ENCODE results near the gene JMJD8. TPM values are rescaled to one million over a fixed set of nuclear protein-coding genes. Genes with fewer than 3 reads are reported as not detected.

Gene JMJD8
- total and polyA plus RNA-seq, 9 of the 15 experiments (the other 6 are each of a cell fraction or from before 2014, with no cell fraction given), result 1.2 to 50.6 (median 29.3) TPM

GRCh38 chr16:683396-684070 lies 601 bp downstream of the JMJD8 start (continued):
- TF ChIP-seq ATF3 (IDR thresholded peaks at IDR 0.05) (no peak), ATF3 (CRISPR knock-in tag; conservative IDR thresholded peaks at IDR 0.05) (no peak), ZNF445 (CRISPR knock-in tag; IDR thresholded peaks at IDR 0.05; ENCODE audit: low read depth) (peak; percentile 50; the same call in 1 of the 2 replicates), EGR1 (conservative IDR thresholded peaks at IDR 0.05) (peak; percentile 89), ETV5 (CRISPR knock-in tag; IDR thresholded peaks at IDR 0.05; ENCODE audit: low read depth) (no peak), TEAD1 (CRISPR knock-in tag; IDR thresholded peaks at IDR 0.05) (peak in 1 of 2 experiments; percentile 17; a peak in 1 of 4 replicates), TBP (optimal IDR thresholded peaks at IDR 0.05; ENCODE audit: low read depth, low read length) (no peak), ZNF311 (CRISPR knock-in tag; IDR thresholded peaks at IDR 0.05) (no peak), SFPQ (IDR thresholded peaks at IDR 0.05; ENCODE audit: low read depth, low read length) (no peak), SRSF7 (optimal IDR thresholded peaks at IDR 0.05; ENCODE audit: low read depth, low read length) (no peak), KLF1 (tag; IDR thresholded peaks at IDR 0.05) (no peak), TCF15 (CRISPR knock-in tag; IDR thresholded peaks at IDR 0.05) (no peak), ZNF584 (CRISPR knock-in tag; IDR thresholded peaks at IDR 0.05; ENCODE audit: low read depth) (no peak), MCM2 (IDR thresholded peaks at IDR 0.05; ENCODE audit: low read depth) (no peak), DIDO1 (tag; IDR thresholded peaks at IDR 0.05; ENCODE audit: low read depth) (no peak), ZNF134 (CRISPR knock-in tag; conservative IDR thresholded peaks at IDR 0.05) (no peak; the same call in 1 of the 2 replicates), MEF2D (tag; conservative IDR thresholded peaks at IDR 0.05; ENCODE audit: low read depth) (no peak), HBP1 (CRISPR knock-in tag; IDR thresholded peaks at IDR 0.05) (peak; percentile 78; the same call in 1 of the 2 replicates), GABPB2 (CRISPR knock-in tag; conservative IDR thresholded peaks at IDR 0.05) (0 out of 2 replicates have a peak, but pooled peaks have one; percentile 54), ZNF347 (CRISPR knock-in tag; IDR thresholded peaks at IDR 0.05; ENCODE audit: low read depth) (no peak), SLC30A9 (CRISPR knock-in tag; IDR thresholded peaks at IDR 0.05) (0 out of 2 replicates have a peak, but pooled peaks have one; percentile 52), IFI16 (CRISPR knock-in tag; IDR thresholded peaks at IDR 0.05) (no peak), CBX3 (IDR thresholded peaks at IDR 0.05; ENCODE audit: borderline replicate concordance in 1 of 2, low read length in 2 of 2) (no peak), TAF9B (IDR thresholded peaks at IDR 0.05; ENCODE audit: partially characterized antibody) (no peak), POLR2B (IDR thresholded peaks at IDR 0.05; ENCODE audit: low read depth, partially characterized antibody) (peak; percentile 48), RUNX1 (IDR thresholded peaks at IDR 0.05; ENCODE audit: low read depth) (no peak)

All from K562 (cell line).